ENCODE results near the gene PNPLA6. TPM values are rescaled to one million over a fixed set of nuclear protein-coding genes. Genes with fewer than 3 reads are reported as not detected.

PNPLA6 gene
- total RNA-seq, 1 experiment from 2014 or later, result 67.6 TPM

GRCh38 chr19:7607212-7607873 is 71.8 kb downstream of the PNPLA6 start:
- Histone ChIP-seq H3K4me3 (ENCODE audit: low read depth, low read length) (no peak overlapping the region), H3K27me3 (replicated peaks; ENCODE audit: control insufficient read depth, insufficient read depth, low read length) (no peaks in the 10 kb centered on the region), H3K36me3 (ENCODE audit: control insufficient read depth, insufficient read depth, low read length) (no peaks in the 10 kb centered on the region; the same call in none of the 2 replicates), H3K9me3 (no peaks in the 10 kb centered on the region), H3K4me1 (no peaks in the 10 kb centered on the region)
- H3K4me1 Mint-ChIP-seq (ENCODE audit: low read depth, unreplicated experiment), result no peaks in the 10 kb centered on the region
- no peak overlapping the region for H3K4me3 Mint-ChIP-seq (ENCODE audit: unreplicated experiment)
- intact Hi-C loops (cut with micrococcal nuclease; ENCODE audit: unreplicated experiment), result no loop called here
- CTCF ChIA-PET, result no interaction called here
- no peak for DNase-seq
- peaks cover 71% of the 10 kb centered on the region for H3K36me3 Mint-ChIP-seq (ENCODE audit: insufficient read depth, unreplicated experiment)
- no peaks in the 10 kb centered on the region for H3K27me3 Mint-ChIP-seq (ENCODE audit: insufficient read depth, unreplicated experiment)
- no peak for TF ChIP-seq CTCF (IDR thresholded peaks at IDR 0.05; ENCODE audit: insufficient read depth in 1 of 2, low read depth in 1 of 2, low read length in 1 of 2, severe bottlenecking in 1 of 2, unreplicated experiment in 1 of 2)
- H3K27ac Mint-ChIP-seq (ENCODE audit: unreplicated experiment), result no peak overlapping the region
- BruUV-seq (replicated peaks), result no TSS peak
- H3K9me3 Mint-ChIP-seq (ENCODE audit: unreplicated experiment), result peaks cover 11% of the 10 kb centered on the region
- POLR2A ChIA-PET, result no interaction called here

- H3K9me3 ChIP-seq, result no peaks in the 10 kb centered on the region
- no peak for TF ChIP-seq CTCF (IDR thresholded peaks at IDR 0.05; ENCODE audit: insufficient read depth in 1 of 2, low read depth in 1 of 2, low read length in 1 of 2, severe bottlenecking in 1 of 2, unreplicated experiment in 1 of 2)
- BruUV-seq (replicated peaks), result no TSS peak
- H3K27me3 Mint-ChIP-seq (ENCODE audit: insufficient read depth, unreplicated experiment), result no peaks in the 10 kb centered on the region
- H3K36me3 ChIP-seq (ENCODE audit: control insufficient read depth, insufficient read depth, low read length), result no peaks in the 10 kb centered on the region; the same call in none of the 2 replicates
- no peak overlapping the region for H3K4me3 Mint-ChIP-seq (ENCODE audit: unreplicated experiment)
- POLR2A ChIA-PET, result no interaction called here
- DNase-seq, result no peak
- no peaks in the 10 kb centered on the region for H3K27me3 ChIP-seq (replicated peaks; ENCODE audit: control insufficient read depth, insufficient read depth, low read length)
- H3K27ac Mint-ChIP-seq (ENCODE audit: unreplicated experiment), result no peak overlapping the region
- intact Hi-C loops (cut with micrococcal nuclease; ENCODE audit: unreplicated experiment), result no loop called here
- peaks cover 70% of the 10 kb centered on the region for H3K36me3 Mint-ChIP-seq (ENCODE audit: insufficient read depth, unreplicated experiment)
- no peaks in the 10 kb centered on the region for H3K4me1 Mint-ChIP-seq (ENCODE audit: low read depth, unreplicated experiment)
- H3K4me3 ChIP-seq (ENCODE audit: low read depth, low read length), result no peak overlapping the region
- H3K4me1 ChIP-seq, result no peaks in the 10 kb centered on the region
- peaks cover 11% of the 10 kb centered on the region for H3K9me3 Mint-ChIP-seq (ENCODE audit: unreplicated experiment)
- CTCF ChIA-PET, result no interaction called here
Observed at GRCh38 chr19:7607874-7608560, 72.5 kb downstream of the PNPLA6 start.

- no peak for TF ChIP-seq CTCF (IDR thresholded peaks at IDR 0.05; ENCODE audit: insufficient read depth in 1 of 2, low read depth in 1 of 2, low read length in 1 of 2, severe bottlenecking in 1 of 2, unreplicated experiment in 1 of 2)
- no peaks in the 10 kb centered on the region for H3K27me3 Mint-ChIP-seq (ENCODE audit: insufficient read depth, unreplicated experiment)
- intact Hi-C loops (cut with micrococcal nuclease; ENCODE audit: unreplicated experiment), result no loop called here
- no peak overlapping the region for H3K4me3 Mint-ChIP-seq (ENCODE audit: unreplicated experiment)
- peaks cover 3% of the 10 kb centered on the region for H3K9me3 Mint-ChIP-seq (ENCODE audit: unreplicated experiment)
- DNase-seq, result no peak
- no peak overlapping the region for H3K27ac Mint-ChIP-seq (ENCODE audit: unreplicated experiment)
- ChIA-PET CTCF (interaction anchor here (2.0 kb wide), 1 partner anchor 42 kb away, joined by 4 read pairs; no protein-coding TSS in a partner anchor), POLR2A (no interaction called here)
- no peaks in the 10 kb centered on the region for H3K4me1 Mint-ChIP-seq (ENCODE audit: low read depth, unreplicated experiment)
- Histone ChIP-seq H3K4me3 (ENCODE audit: low read depth, low read length) (no peak overlapping the region), H3K4me1 (no peaks in the 10 kb centered on the region), H3K36me3 (ENCODE audit: control insufficient read depth, insufficient read depth, low read length) (no peaks in the 10 kb centered on the region; the same call in none of the 2 replicates), H3K9me3 (no peaks in the 10 kb centered on the region), H3K27me3 (replicated peaks; ENCODE audit: control insufficient read depth, insufficient read depth, low read length) (no peaks in the 10 kb centered on the region)
- BruUV-seq (replicated peaks), result no TSS peak
- H3K36me3 Mint-ChIP-seq (ENCODE audit: insufficient read depth, unreplicated experiment), result peaks cover 66% of the 10 kb centered on the region
Observed at GRCh38 chr19:7610491-7611240, 75.1 kb downstream of the PNPLA6 start.
